GM12878 (cell line): ENCODE data around the gene SPG21. TPM values are rescaled to one million over a fixed set of nuclear protein-coding genes. Genes with fewer than 3 reads are reported as not detected.

Source experiments
- BRCA1 ChIP-seq: IDR thresholded peaks from 2 replicates; pipeline ENCODE4 v1.6.1; 2011; ENCODE audit warnings: low read depth, low read length, improper control_type of control experiment
- CHD4 ChIP-seq: fragments of 200-600 bp; sonication (generic); IDR thresholded peaks from 2 replicates; pipeline ENCODE4 v1.6.1; 2016; ENCODE audit warnings: mild to moderate bottlenecking
- GATAD2B ChIP-seq: fragments of 450-650 bp; conservative IDR thresholded peaks from 2 replicates; pipeline ENCODE4 v1.6.1; 2017; ENCODE audit warnings: low read depth, mild to moderate bottlenecking, moderate library complexity
- HDAC6 ChIP-seq: fragments of 200-600 bp; sonication (generic); IDR thresholded peaks from one replicate; pipeline ENCODE4 v1.8.0; 2017; ENCODE audit warnings: antibody characterized with exemption; ENCODE audit not compliant: unreplicated experiment
- JUND ChIP-seq: IDR thresholded peaks from 2 replicates; pipeline ENCODE4 v1.6.1; 2012; ENCODE audit warnings: low read depth, mild to moderate bottlenecking, low read length, improper control_type of control experiment, moderate library complexity
- KAT2A ChIP-seq: conservative IDR thresholded peaks from 2 replicates; pipeline ENCODE4 v1.6.1; 2011; ENCODE audit warnings: low read depth, low read length; ENCODE audit not compliant: control insufficient read depth
- MTA2 ChIP-seq: fragments of 450-650 bp; IDR thresholded peaks from 2 replicates; pipeline ENCODE4 v1.6.1; 2016; ENCODE audit warnings: low read depth, mild to moderate bottlenecking, moderate library complexity
- MYB ChIP-seq: fragments of 150-350 bp; IDR thresholded peaks from 2 replicates; pipeline ENCODE4 v1.6.1; 2014; ENCODE audit warnings: mild to moderate bottlenecking, low read depth, low read length, borderline replicate concordance
- NFIC ChIP-seq: IDR thresholded peaks from 2 replicates; pipeline ENCODE4 v1.6.1; 2012; ENCODE audit warnings: low read depth, mild to moderate bottlenecking, inconsistent platforms, low read length, moderate library complexity
- NFYB ChIP-seq: IDR thresholded peaks from 2 replicates; pipeline ENCODE4 v1.6.1; 2011; ENCODE audit warnings: low read depth, mild to moderate bottlenecking, low read length, improper control_type of control experiment, moderate library complexity; ENCODE audit not compliant: insufficient read depth
- PML ChIP-seq: IDR thresholded peaks from 2 replicates; pipeline ENCODE4 v1.6.1; 2012; ENCODE audit warnings: low read length, inconsistent platforms
- POLR2AphosphoS2 ChIP-seq: IDR thresholded peaks from 2 replicates; pipeline ENCODE4 v1.6.1; 2011; ENCODE audit warnings: low read depth, mild to moderate bottlenecking, low read length, improper control_type of control experiment, moderate library complexity
- POU2F2 ChIP-seq: IDR thresholded peaks from 3 replicates; pipeline ENCODE4 v1.6.1; 2011; ENCODE audit warnings: low read depth, mild to moderate bottlenecking, low read length, borderline replicate concordance
- RAD21 ChIP-seq: IDR thresholded peaks from 2 replicates; pipeline ENCODE4 v1.6.1; 2011; ENCODE audit warnings: mild to moderate bottlenecking, low read depth, low read length, moderate library complexity; ENCODE audit not compliant: insufficient read depth
- RELA ChIP-seq: fragments of 450-650 bp; IDR thresholded peaks from 2 replicates; pipeline ENCODE4 v1.8.0; 2014; ENCODE audit warnings: borderline replicate concordance; ENCODE audit not compliant: partially characterized antibody
- RUNX3 ChIP-seq: IDR thresholded peaks from 2 replicates; pipeline ENCODE4 v1.6.1; 2012; ENCODE audit warnings: low read length, inconsistent platforms
- SMAD5 ChIP-seq: IDR thresholded peaks from 2 replicates; pipeline ENCODE4 v1.6.1; 2016; ENCODE audit warnings: antibody characterized with exemption, low read depth
- polyA plus RNA-seq, 11 experiments: library from polyadenylated mRNA; depleted of rRNA in 4 of 11; unstranded in 6 of 11; stranded (reverse) in 5 of 11; fragments of >200 nt; fragmentation: Nextera tagmentation in 4 of 11; fragmentation: Illumina TruSeq in 1 of 11; extraction: Ambion mirVana in 4 of 11; extraction: Trizol in 1 of 11; gene quantifications; 1 replicate in 1 of 11; 2 replicates in 10 of 11; pipeline versions ENCODE4 v1.2.1 to v1.2.3, GENCODE V29; 2011 to 2016; ENCODE audit warnings: inconsistent platforms in 2 of 11, missing spikeins in 2 of 11, low read depth in 1 of 11
- total RNA-seq, 4 experiments: library from RNA; depleted of rRNA in 3 of 4; stranded (reverse); fragments of >200 nt in 3 of 4; fragmentation: Illumina TruSeq in 1 of 4; extraction: Trizol in 1 of 4; gene quantifications; 2 replicates each; pipeline versions ENCODE4 v1.2.1 to v1.2.3, GENCODE V29; 2013 to 2021
- TF ChIP-seq, protein P1 (sequence below): fragments of 450-650 bp; formaldehyde crosslinking; IDR thresholded peaks from 2 replicates; pipeline ENCODE4 v1.5.0; 2022; ENCODE audit warnings: mild to moderate bottlenecking, missing genetic modification characterization

The SPG21 gene
- total and polyA plus RNA-seq, 10 of the 15 experiments (the other 5 are each of a cell fraction or from before 2014, with no cell fraction given) = 25.5 to 116 (median 68.0) TPM

GRCh38 chr15:65028921-65029735 lies 39.4 kb upstream of the SPG21 start, which contains the start of gene MTFMT (continued):
- no peak for TF ChIP-seq NFIC
- no peak for TF ChIP-seq RELA
- TF ChIP-seq JUND = no peak
- TF ChIP-seq RUNX3 = peak; percentile 35; the same call in 1 of the 2 replicates
- no peak for TF ChIP-seq RAD21
- 0 out of 2 replicates have a peak, but pooled peaks have one; percentile 60 for TF ChIP-seq POLR2AphosphoS2
- TF ChIP-seq BRCA1 = no peak
- no peak for TF ChIP-seq MYB
- 0 out of 3 replicates have a peak, but pooled peaks have one; percentile 51 for TF ChIP-seq POU2F2
- TF ChIP-seq MTA2 = no peak
- no peak for TF ChIP-seq KAT2A
- TF ChIP-seq, protein P1, sequence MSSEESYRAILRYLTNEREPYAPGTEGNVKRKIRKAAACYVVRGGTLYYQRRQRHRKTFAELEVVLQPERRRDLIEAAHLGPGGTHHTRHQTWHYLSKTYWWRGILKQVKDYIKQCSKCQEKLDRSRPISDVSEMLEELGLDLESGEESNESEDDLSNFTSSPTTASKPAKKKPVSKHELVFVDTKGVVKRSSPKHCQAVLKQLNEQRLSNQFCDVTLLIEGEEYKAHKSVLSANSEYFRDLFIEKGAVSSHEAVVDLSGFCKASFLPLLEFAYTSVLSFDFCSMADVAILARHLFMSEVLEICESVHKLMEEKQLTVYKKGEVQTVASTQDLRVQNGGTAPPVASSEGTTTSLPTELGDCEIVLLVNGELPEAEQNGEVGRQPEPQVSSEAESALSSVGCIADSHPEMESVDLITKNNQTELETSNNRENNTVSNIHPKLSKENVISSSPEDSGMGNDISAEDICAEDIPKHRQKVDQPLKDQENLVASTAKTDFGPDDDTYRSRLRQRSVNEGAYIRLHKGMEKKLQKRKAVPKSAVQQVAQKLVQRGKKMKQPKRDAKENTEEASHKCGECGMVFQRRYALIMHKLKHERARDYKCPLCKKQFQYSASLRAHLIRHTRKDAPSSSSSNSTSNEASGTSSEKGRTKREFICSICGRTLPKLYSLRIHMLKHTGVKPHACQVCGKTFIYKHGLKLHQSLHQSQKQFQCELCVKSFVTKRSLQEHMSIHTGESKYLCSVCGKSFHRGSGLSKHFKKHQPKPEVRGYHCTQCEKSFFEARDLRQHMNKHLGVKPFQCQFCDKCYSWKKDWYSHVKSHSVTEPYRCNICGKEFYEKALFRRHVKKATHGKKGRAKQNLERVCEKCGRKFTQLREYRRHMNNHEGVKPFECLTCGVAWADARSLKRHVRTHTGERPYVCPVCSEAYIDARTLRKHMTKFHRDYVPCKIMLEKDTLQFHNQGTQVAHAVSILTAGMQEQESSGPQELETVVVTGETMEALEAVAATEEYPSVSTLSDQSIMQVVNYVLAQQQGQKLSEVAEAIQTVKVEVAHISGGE (CRISPR knock-in tag) = no peak
- TF ChIP-seq HDAC6 = no peak
- no peak for TF ChIP-seq PML
- TF ChIP-seq SMAD5 = no peak; the same call in 1 of the 2 replicates
- TF ChIP-seq CHD4 = no peak
- TF ChIP-seq GATAD2B = peak; percentile 86
- TF ChIP-seq NFYB = no peak
